Mesothelial cell of epicardium (in vitro differentiated cells): Measurements from ENCODE around the gene BFSP1. TPM values are rescaled to one million over a fixed set of nuclear protein-coding genes. Genes with fewer than 3 reads are reported as not detected.

Source experiments
- DNase-seq, 2 experiments: peaks; one replicate each; pipeline ENCODE4 v3.0.0; 2021; ENCODE audit warnings: low spot score in 2 of 2; ENCODE audit not compliant: unreplicated experiment in 2 of 2
- H3K27ac Mint-ChIP-seq: 2 replicates; pipeline ENCODE4 v1.8.0; 2021; ENCODE audit warnings: mixed read lengths
- H3K27me3 Mint-ChIP-seq: 2 replicates; pipeline ENCODE4 v1.8.0; 2021; ENCODE audit warnings: low read depth, mixed read lengths
- H3K36me3 Mint-ChIP-seq: 2 replicates; pipeline ENCODE4 v1.8.0; 2021; ENCODE audit warnings: mixed read lengths
- H3K4me1 Mint-ChIP-seq: 2 replicates; pipeline ENCODE4 v1.8.0; 2021; ENCODE audit warnings: mixed read lengths
- H3K4me3 Mint-ChIP-seq: 2 replicates; pipeline ENCODE4 v1.8.0; 2021; ENCODE audit warnings: mild to moderate bottlenecking, moderate library complexity, mixed read lengths
- H3K9me3 Mint-ChIP-seq: 2 replicates; pipeline ENCODE4 v1.8.0; 2021; ENCODE audit warnings: mixed read lengths
- CTCF ChIP-seq: fragments of 200-600 bp; sonication (generic); IDR thresholded peaks from one replicate; pipeline ENCODE4 v1.5.0; 2021; ENCODE audit warnings: antibody characterized with exemption; ENCODE audit not compliant: unreplicated experiment
- total RNA-seq: library from RNA; stranded (reverse); gene quantifications from 3 replicates; pipeline ENCODE4 v1.2.1, GENCODE V29; 2021

Gene BFSP1
- total RNA-seq, 1 donor from 2014 or later: 5.2 TPM

GRCh38 chr20:17525650-17526049, 5.5 kb downstream of the BFSP1 start:
- Mint-ChIP-seq H3K4me1 (peaks cover 4% of the 10 kb centered on the region), H3K36me3 (no peaks in the 10 kb centered on the region), H3K27me3 (no peaks in the 10 kb centered on the region), H3K9me3 (no peaks in the 10 kb centered on the region), H3K4me3 (no peak overlapping the region), H3K27ac (no peak overlapping the region)
- no peak for DNase-seq
- no peak for TF ChIP-seq CTCF

- Mint-ChIP-seq H3K4me3 (no peak overlapping the region), H3K27me3 (no peaks in the 10 kb centered on the region), H3K9me3 (no peaks in the 10 kb centered on the region), H3K36me3 (no peaks in the 10 kb centered on the region), H3K27ac (no peak overlapping the region), H3K4me1 (peaks cover 3% of the 10 kb centered on the region)
- no peak for TF ChIP-seq CTCF
- no peak for DNase-seq
Measured at GRCh38 chr20:17525132-17525531, 6.0 kb downstream of the BFSP1 start.

GRCh38 chr20:17524560-17524959, 6.6 kb downstream of the BFSP1 start:
- DNase-seq: no peak
- no peak for TF ChIP-seq CTCF
- Mint-ChIP-seq H3K9me3 (no peaks in the 10 kb centered on the region), H3K27me3 (no peaks in the 10 kb centered on the region), H3K27ac (no peak overlapping the region), H3K4me3 (no peak overlapping the region), H3K4me1 (peaks cover 3% of the 10 kb centered on the region), H3K36me3 (no peaks in the 10 kb centered on the region)

- no peak for TF ChIP-seq CTCF
- H3K4me1 Mint-ChIP-seq: peaks cover 3% of the 10 kb centered on the region
- no peak overlapping the region for H3K27ac Mint-ChIP-seq
- no peak for DNase-seq
- no peak overlapping the region for H3K4me3 Mint-ChIP-seq
- H3K36me3 Mint-ChIP-seq: no peaks in the 10 kb centered on the region
- H3K9me3 Mint-ChIP-seq: no peaks in the 10 kb centered on the region
- H3K27me3 Mint-ChIP-seq: no peaks in the 10 kb centered on the region
Measured at GRCh38 chr20:17523326-17523725, 7.9 kb downstream of the BFSP1 start.

GRCh38 chr20:17522528-17522927, 8.7 kb downstream of the BFSP1 start:
- peaks cover 3% of the 10 kb centered on the region for H3K4me1 Mint-ChIP-seq
- DNase-seq: no peak
- no peaks in the 10 kb centered on the region for H3K27me3 Mint-ChIP-seq
- H3K36me3 Mint-ChIP-seq: no peaks in the 10 kb centered on the region
- no peak overlapping the region for H3K4me3 Mint-ChIP-seq
- no peak overlapping the region for H3K27ac Mint-ChIP-seq
- no peaks in the 10 kb centered on the region for H3K9me3 Mint-ChIP-seq
- TF ChIP-seq CTCF: no peak

GRCh38 chr20:17520583-17520982, 10.6 kb downstream of the BFSP1 start:
- no peak overlapping the region for H3K4me3 Mint-ChIP-seq
- no peaks in the 10 kb centered on the region for H3K27me3 Mint-ChIP-seq
- peaks cover 3% of the 10 kb centered on the region for H3K4me1 Mint-ChIP-seq
- H3K36me3 Mint-ChIP-seq: no peaks in the 10 kb centered on the region
- H3K9me3 Mint-ChIP-seq: no peaks in the 10 kb centered on the region
- no peak for TF ChIP-seq CTCF
- peak overlapping the region; percentile 14 for H3K27ac Mint-ChIP-seq
- no peak for DNase-seq
